ENCODE results near the gene DNAH11. TPM values are rescaled to one million over a fixed set of nuclear protein-coding genes. Genes with fewer than 3 reads are reported as not detected.

DNAH11 gene
- polyA plus RNA-seq, 1 experiment = 0.59 TPM

DNA sequence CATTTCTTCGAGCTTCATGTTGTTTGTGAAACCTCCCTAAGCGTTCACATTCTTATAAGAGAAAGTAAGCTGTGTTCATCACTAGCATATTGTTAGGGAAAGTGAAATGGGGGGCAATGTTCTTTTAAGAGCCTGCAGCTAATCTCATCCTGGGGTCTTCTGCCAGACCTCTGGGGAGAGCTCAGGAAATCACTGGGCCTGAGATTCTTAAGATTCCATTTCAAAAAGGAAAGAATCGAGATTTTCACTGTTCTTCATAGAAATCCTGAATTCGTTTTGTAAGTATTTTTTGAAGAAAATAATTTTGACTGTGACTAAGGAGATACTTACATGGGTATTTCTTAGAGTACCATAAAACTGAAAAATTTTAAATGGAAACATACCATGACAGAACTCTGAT, 242.2 kb downstream of the DNAH11 start:
- H3K36me3 ChIP-seq (ENCODE audit: control insufficient read depth, insufficient read depth, low read length) = no peaks in the 10 kb centered on the region
- ChIA-PET CTCF (no interaction called here), POLR2A (no interaction called here)
- DNase-seq (ENCODE audit: low read depth) = no peak
- H3K27me3 ChIP-seq (ENCODE audit: control insufficient read depth, insufficient read depth, low read length) = no peaks in the 10 kb centered on the region
- TF ChIP-seq CTCF (IDR thresholded peaks at IDR 0.05; ENCODE audit: insufficient read depth, low read depth, low read length) = no peak
- no peak overlapping the region for H3K4me3 ChIP-seq (ENCODE audit: low read depth, low read length)

DNA sequence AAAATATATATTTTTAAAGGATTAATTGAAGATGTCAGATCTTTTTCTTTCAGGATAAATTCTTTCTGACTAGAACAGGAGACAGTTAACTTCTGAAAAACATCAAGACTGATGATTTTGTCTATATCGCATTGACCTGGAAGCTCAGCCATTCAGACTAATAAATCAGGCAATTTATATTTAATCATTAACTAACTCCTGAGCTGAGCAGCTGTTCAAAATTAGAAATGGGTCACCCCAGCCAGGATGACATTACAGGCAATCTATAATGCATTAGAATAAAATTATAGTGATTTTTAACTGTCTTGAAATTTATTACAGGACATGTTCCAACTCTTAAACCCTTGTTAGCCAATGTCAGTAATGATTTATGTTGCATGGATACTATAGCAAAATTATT, 263.0 kb downstream of the DNAH11 start:
- H3K4me3 ChIP-seq (ENCODE audit: low read depth, low read length) = no peak overlapping the region
- no peak for TF ChIP-seq CTCF (IDR thresholded peaks at IDR 0.05; ENCODE audit: insufficient read depth, low read depth, low read length)
- no peak for DNase-seq (ENCODE audit: low read depth)
- ChIA-PET CTCF (interaction anchor here (0.7 kb wide), 1 partner anchor 171 kb away, joined by 3 read pairs; no protein-coding TSS in a partner anchor), POLR2A (no interaction called here)
- H3K36me3 ChIP-seq (ENCODE audit: control insufficient read depth, insufficient read depth, low read length) = no peaks in the 10 kb centered on the region
- no peaks in the 10 kb centered on the region for H3K27me3 ChIP-seq (ENCODE audit: control insufficient read depth, insufficient read depth, low read length)

- no peaks in the 10 kb centered on the region for H3K27me3 ChIP-seq (ENCODE audit: control insufficient read depth, insufficient read depth, low read length)
- DNase-seq (ENCODE audit: low read depth) = no peak
- ChIA-PET POLR2A (no interaction called here), CTCF (interaction anchor here (0.7 kb wide), 1 partner anchor 171 kb away, joined by 3 read pairs; no protein-coding TSS in a partner anchor)
- no peaks in the 10 kb centered on the region for H3K36me3 ChIP-seq (ENCODE audit: control insufficient read depth, insufficient read depth, low read length)
- no peak overlapping the region for H3K4me3 ChIP-seq (ENCODE audit: low read depth, low read length)
- no peak for TF ChIP-seq CTCF (IDR thresholded peaks at IDR 0.05; ENCODE audit: insufficient read depth, low read depth, low read length)
Observed at GRCh38 chr7:21806388-21806787, 263.5 kb downstream of the DNAH11 start.

GRCh38 chr7:21819048-21819447, 276.2 kb downstream of the DNAH11 start:
- POLR2A ChIA-PET = no interaction called here

DNA sequence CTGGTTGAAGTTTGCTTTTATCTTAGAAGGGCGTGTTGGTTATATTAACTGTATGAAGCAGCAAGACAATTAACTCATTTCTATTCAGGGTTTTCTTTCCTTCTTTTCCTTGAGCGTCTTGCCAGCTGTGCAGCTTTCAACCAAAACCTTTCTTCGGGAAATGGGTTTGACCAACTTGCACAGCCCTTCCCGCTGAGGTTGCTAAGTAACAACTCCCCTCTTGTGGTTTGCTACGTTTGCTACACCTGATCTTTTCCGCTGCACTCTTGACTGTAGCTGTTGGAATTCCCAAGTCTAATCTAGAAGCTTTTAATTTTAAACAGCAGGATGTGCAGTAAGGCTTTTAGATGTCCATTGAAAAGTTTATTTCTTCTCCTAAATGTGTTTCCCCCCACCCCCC, 286.0 kb downstream of the DNAH11 start:
- Histone ChIP-seq H3K36me3 (ENCODE audit: control insufficient read depth, insufficient read depth, low read length) (no peaks in the 10 kb centered on the region), H3K4me3 (ENCODE audit: low read depth, low read length) (no peak overlapping the region), H3K27me3 (ENCODE audit: control insufficient read depth, insufficient read depth, low read length) (no peaks in the 10 kb centered on the region)
- CTCF ChIA-PET = no interaction called here
- POLR2A ChIA-PET = no interaction called here
- no peak for DNase-seq (ENCODE audit: low read depth)
- TF ChIP-seq CTCF (IDR thresholded peaks at IDR 0.05; ENCODE audit: insufficient read depth, low read depth, low read length) = no peak

More at GRCh38 chr7:21819048-21819447, 276.2 kb downstream of the DNAH11 start:
- Histone ChIP-seq H3K36me3 (ENCODE audit: control insufficient read depth, insufficient read depth, low read length) (no peaks in the 10 kb centered on the region), H3K27me3 (ENCODE audit: control insufficient read depth, insufficient read depth, low read length) (no peaks in the 10 kb centered on the region), H3K4me3 (ENCODE audit: low read depth, low read length) (no peak overlapping the region)
- TF ChIP-seq CTCF (IDR thresholded peaks at IDR 0.05; ENCODE audit: insufficient read depth, low read depth, low read length) = no peak
- CTCF ChIA-PET = no interaction called here
- no peak for DNase-seq (ENCODE audit: low read depth)
